HFFc6 (cell line): ENCODE measurements around the gene YBX2. TPM values are rescaled to one million over a fixed set of nuclear protein-coding genes. Genes with fewer than 3 reads are reported as not detected.
A peak's percentile ranks its signal among the peaks of the same experiment; 100 is the strongest.

Experiments used
- DNase-seq: peaks from one replicate; pipeline ENCODE4 v3.0.0-alpha.2; 2018
- H3K27ac Mint-ChIP-seq: 2 replicates; pipeline ENCODE4 v1.8.0; 2020; ENCODE audit warnings: mild to moderate bottlenecking, mixed read lengths
- H3K27me3 Mint-ChIP-seq: 2 replicates; pipeline ENCODE4 v1.8.0; 2021; ENCODE audit warnings: mild to moderate bottlenecking, moderate library complexity, mixed read lengths; ENCODE audit not compliant: insufficient read depth
- H3K36me3 Mint-ChIP-seq: 2 replicates; pipeline ENCODE4 v1.8.0; 2021; ENCODE audit warnings: low read depth, mixed read lengths
- H3K4me1 Mint-ChIP-seq: 2 replicates; pipeline ENCODE4 v1.8.0; 2020; ENCODE audit warnings: low read depth, mixed read lengths
- H3K4me3 Mint-ChIP-seq: 2 replicates; pipeline ENCODE4 v1.8.0; 2020; ENCODE audit warnings: mild to moderate bottlenecking, moderate library complexity, mixed read lengths
- H3K9me3 Mint-ChIP-seq: 2 replicates; pipeline ENCODE4 v1.8.0; 2020; ENCODE audit warnings: mild to moderate bottlenecking, mixed read lengths
- total RNA-seq, 6 experiments: library from RNA; stranded (reverse); fragmentation: NEBNext Ultra II Directional; extraction: Animal tissue kit (Norgen Biotek cat#: 25700); gene quantifications; 2 replicates in 1 of 6; 3 replicates in 5 of 6; pipeline ENCODE4 v1.2.3, GENCODE V29; 2021
- TF ChIP-seq, protein P1 (sequence below): fragments of 200-600 bp; sonication (generic); IDR thresholded peaks from 2 replicates; pipeline ENCODE4 v1.5.0; 2021; ENCODE audit warnings: antibody characterized with exemption, mild to moderate bottlenecking

YBX2 gene
- total RNA-seq, 6 experiments from 2014 or later = not detected

DNA sequence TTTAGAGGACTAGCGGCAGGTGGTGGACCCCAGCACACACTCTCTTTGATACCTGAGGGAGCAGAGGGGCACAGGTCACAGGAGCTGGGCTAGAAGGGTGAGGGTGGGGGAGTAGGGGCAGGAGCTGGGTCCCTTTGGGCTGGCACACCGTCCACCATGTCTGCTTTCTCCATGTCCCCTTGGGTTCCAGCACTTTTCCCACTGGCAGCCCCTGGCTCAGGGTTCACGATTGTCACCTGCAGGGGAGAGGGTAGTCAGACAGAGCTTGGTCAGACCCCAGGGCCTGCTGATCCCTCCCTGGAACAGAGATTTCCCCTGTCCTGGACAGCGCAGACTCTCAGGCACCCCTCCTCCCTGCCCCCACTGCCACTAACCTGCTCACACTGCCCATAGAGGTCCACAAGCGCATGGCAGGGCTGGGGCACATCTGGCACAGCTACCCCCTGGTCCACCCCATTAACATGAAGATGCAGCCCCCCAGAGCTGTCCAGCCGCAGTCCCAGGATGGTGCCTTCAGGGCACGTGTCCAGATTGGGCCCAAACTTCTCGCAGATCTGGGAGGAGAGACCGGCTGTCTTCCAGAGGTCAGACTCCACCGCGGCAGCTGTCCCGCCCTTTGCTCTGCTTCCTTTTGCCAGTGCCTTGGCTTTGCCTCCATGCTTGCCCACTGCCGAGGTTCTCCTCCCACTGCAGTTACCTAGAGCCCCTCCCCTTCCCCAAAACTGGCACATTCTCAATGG is 23.9 kb upstream of the YBX2 start:
- Mint-ChIP-seq H3K9me3 (no peaks in the 10 kb centered on the region), H3K36me3 (peaks cover 32% of the 10 kb centered on the region), H3K27me3 (peaks cover 11% of the 10 kb centered on the region), H3K27ac (no peak overlapping the region), H3K4me3 (no peak overlapping the region), H3K4me1 (peaks cover 20% of the 10 kb centered on the region)
- TF ChIP-seq, protein P1, sequence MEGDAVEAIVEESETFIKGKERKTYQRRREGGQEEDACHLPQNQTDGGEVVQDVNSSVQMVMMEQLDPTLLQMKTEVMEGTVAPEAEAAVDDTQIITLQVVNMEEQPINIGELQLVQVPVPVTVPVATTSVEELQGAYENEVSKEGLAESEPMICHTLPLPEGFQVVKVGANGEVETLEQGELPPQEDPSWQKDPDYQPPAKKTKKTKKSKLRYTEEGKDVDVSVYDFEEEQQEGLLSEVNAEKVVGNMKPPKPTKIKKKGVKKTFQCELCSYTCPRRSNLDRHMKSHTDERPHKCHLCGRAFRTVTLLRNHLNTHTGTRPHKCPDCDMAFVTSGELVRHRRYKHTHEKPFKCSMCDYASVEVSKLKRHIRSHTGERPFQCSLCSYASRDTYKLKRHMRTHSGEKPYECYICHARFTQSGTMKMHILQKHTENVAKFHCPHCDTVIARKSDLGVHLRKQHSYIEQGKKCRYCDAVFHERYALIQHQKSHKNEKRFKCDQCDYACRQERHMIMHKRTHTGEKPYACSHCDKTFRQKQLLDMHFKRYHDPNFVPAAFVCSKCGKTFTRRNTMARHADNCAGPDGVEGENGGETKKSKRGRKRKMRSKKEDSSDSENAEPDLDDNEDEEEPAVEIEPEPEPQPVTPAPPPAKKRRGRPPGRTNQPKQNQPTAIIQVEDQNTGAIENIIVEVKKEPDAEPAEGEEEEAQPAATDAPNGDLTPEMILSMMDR = no peak
- DNase-seq = no peak

- Mint-ChIP-seq H3K4me3 (no peak overlapping the region), H3K27ac (no peak overlapping the region), H3K4me1 (peaks cover 30% of the 10 kb centered on the region), H3K27me3 (peaks cover 17% of the 10 kb centered on the region), H3K9me3 (no peaks in the 10 kb centered on the region), H3K36me3 (peaks cover 42% of the 10 kb centered on the region)
- DNase-seq = no peak
- TF ChIP-seq, protein P1 = no peak
Measured at GRCh38 chr17:7317161-7317803, 22.8 kb upstream of the YBX2 start.

GRCh38 chr17:7315570-7316235 is 21.3 kb upstream of the YBX2 start:
- Mint-ChIP-seq H3K36me3 (peaks cover 45% of the 10 kb centered on the region), H3K9me3 (no peaks in the 10 kb centered on the region), H3K4me3 (peak overlapping the region; percentile 87), H3K27me3 (peaks cover 17% of the 10 kb centered on the region), H3K4me1 (peaks cover 43% of the 10 kb centered on the region), H3K27ac (peak overlapping the region; percentile 74)
- no peak for DNase-seq
- TF ChIP-seq, protein P1 = no peak

DNA sequence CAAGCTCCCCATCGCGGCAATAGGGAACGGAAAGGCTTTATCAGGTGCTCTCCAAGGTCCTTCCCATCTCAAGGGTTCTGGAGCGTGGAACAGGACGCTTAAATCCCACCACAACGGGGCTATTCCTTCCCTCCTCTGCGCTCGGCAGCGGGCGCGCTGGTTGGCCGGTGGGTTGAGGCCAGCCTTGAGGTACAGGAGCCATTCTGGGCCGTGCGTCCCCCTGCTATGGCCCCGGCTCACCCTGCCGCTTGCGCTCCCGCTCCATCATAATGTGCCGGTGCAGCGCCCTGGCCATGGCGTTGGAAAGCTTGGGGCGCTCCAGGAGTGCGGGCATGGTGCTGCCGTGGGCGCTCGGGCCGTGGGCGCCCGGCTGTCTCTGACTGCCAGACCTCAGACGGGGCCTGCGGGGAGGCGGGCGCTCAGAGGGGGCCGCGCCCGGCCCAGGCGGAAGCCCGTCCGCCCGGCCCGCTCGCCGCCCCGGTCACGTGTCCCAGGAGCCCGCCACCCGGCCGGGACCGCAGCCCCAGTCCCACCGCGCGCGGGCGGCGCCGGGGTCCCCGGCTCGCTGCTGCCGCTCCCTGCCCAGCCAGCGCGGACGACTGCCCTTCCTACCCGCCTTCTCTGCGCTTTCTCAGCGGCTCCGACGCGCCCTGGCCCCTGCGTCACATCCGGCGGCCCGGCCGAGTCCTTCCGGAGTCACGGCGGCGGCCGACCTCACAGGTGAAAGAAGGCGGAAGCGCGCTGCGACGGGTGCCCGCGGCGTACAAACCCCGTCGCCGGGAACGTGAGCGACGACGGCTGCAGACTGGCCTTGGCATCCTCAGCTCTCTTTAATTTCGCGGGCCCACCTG is 20.5 kb upstream of the YBX2 start, which contains the start of gene GPS2:
Gene GPS2 (minus strand): TSS at position 642 of the 851 bp plus-strand sequence. CDS start 308 bp downstream, at position 334.
- H3K4me3 Mint-ChIP-seq = peak within 1 kb of the TSS; percentile 87
- peak; percentile 69 for DNase-seq
- H3K4me1 Mint-ChIP-seq = peaks cover 50% of the 10 kb centered on the region
- H3K27ac Mint-ChIP-seq = peak within 1 kb of the TSS; percentile 78
- peaks cover 21% of the 10 kb centered on the region for H3K27me3 Mint-ChIP-seq
- TF ChIP-seq, protein P1 = no peak
- H3K9me3 Mint-ChIP-seq = no peaks in the 10 kb centered on the region
- H3K36me3 Mint-ChIP-seq = peaks cover 52% of the 10 kb centered on the region
